ENCODE results near the gene TULP3. TPM values are rescaled to one million over a fixed set of nuclear protein-coding genes. Genes with fewer than 3 reads are reported as not detected.
"Not testable (repeated sequence)": the region's sequence is repeated elsewhere in the genome, so short reads cannot be mapped to it uniquely, and the experiment has no call there.

Gene TULP3
- total RNA-seq, 1 donor from 2014 or later: 7.0 TPM

DNA sequence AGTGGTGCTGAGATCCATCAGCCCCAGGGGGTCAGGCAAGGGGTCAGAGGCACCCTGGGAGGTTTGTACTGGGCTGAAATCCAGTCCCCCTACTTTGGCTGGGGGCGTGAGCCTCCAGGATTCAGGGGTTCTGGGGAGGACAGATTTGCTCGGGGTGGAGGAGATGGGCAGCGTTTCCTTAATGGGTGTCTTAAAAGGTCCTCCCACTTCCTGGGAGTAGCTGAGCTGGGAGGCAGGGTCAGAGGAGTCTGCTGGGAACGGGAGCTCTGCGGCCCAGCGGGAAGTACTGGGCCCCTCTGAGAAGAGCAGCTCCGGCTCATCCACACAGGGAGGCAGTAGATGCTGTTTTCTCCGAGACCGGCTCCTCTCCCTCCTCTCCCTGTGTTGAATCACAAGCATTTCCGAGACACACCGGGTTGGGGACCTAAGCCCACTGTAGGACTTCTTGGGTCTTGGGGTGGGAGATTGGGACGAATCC lies 31.7 kb upstream of the TULP3 start:
- Mint-ChIP-seq H3K4me3 (no peak overlapping the region), H3K9me3 (no peaks in the 10 kb centered on the region), H3K4me1 (no peaks in the 10 kb centered on the region), H3K36me3 (ENCODE audit: low read depth) (peaks cover 24% of the 10 kb centered on the region), H3K27ac (no peak overlapping the region), H3K27me3 (no peaks in the 10 kb centered on the region)
- ATAC-seq (ENCODE audit: low read depth) (no peak), DNase-seq (no peak)
- TF ChIP-seq, protein P1, sequence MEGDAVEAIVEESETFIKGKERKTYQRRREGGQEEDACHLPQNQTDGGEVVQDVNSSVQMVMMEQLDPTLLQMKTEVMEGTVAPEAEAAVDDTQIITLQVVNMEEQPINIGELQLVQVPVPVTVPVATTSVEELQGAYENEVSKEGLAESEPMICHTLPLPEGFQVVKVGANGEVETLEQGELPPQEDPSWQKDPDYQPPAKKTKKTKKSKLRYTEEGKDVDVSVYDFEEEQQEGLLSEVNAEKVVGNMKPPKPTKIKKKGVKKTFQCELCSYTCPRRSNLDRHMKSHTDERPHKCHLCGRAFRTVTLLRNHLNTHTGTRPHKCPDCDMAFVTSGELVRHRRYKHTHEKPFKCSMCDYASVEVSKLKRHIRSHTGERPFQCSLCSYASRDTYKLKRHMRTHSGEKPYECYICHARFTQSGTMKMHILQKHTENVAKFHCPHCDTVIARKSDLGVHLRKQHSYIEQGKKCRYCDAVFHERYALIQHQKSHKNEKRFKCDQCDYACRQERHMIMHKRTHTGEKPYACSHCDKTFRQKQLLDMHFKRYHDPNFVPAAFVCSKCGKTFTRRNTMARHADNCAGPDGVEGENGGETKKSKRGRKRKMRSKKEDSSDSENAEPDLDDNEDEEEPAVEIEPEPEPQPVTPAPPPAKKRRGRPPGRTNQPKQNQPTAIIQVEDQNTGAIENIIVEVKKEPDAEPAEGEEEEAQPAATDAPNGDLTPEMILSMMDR (IDR thresholded peaks at IDR 0.05): no peak
- intact Hi-C loops (cut with micrococcal nuclease): no loop called here
- ChIA-PET CTCF (no interaction called here), POLR2A (no interaction called here)

DNA sequence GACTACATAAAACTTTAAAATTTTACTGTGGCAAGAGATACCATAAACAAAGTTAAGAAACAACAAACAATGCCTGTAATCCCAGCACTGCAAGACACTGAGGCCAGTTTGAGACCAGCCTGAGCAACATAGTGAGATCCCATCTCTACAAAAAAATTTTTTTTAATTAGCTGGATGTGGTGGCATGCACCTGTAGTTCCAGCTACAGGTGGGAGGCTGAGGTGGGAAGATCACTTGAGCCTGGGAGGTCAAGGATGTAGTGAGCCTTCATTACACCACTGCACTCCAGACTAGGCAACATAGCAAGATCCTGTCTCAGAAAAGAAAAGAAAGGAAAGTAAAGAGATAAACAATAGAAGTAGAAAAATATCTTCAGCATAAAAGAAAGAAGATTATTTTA lies 30.5 kb upstream of the TULP3 start:
- Mint-ChIP-seq H3K9me3 (no peaks in the 10 kb centered on the region), H3K4me3 (no peak overlapping the region), H3K27ac (no peak overlapping the region), H3K27me3 (no peaks in the 10 kb centered on the region), H3K4me1 (no peaks in the 10 kb centered on the region), H3K36me3 (ENCODE audit: low read depth) (peaks cover 20% of the 10 kb centered on the region)
- DNase-seq: no peak
- CTCF ChIA-PET: no interaction called here
- no peak for ATAC-seq (ENCODE audit: low read depth)
- POLR2A ChIA-PET: no interaction called here
- intact Hi-C loops (cut with micrococcal nuclease): no loop called here
- TF ChIP-seq, protein P1 (IDR thresholded peaks at IDR 0.05): no peak

DNA sequence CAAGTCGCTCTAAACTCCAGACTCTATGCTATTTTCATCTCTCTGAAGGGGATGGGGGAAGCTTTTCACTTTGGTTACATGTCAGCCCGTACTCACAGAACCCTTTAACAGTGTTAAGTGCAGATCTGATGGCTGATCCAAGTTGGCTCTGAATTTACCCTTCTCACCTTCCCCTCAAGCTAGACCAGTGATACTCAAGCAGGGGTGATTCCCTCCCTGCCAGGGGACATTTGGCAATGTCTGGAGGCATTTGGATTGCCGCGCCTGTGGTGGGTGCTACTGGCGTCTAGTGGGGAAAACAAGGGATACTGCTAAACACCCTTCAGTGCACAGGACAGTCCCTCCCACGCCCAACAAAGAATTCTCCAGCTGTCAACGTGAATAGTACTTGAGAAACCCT lies 27.8 kb upstream of the TULP3 start:
- no peaks in the 10 kb centered on the region for H3K9me3 Mint-ChIP-seq
- H3K27me3 Mint-ChIP-seq: no peaks in the 10 kb centered on the region
- intact Hi-C loops (cut with micrococcal nuclease): no loop called here
- DNase-seq: no peak
- CTCF ChIA-PET: no interaction called here
- H3K4me3 Mint-ChIP-seq: no peak overlapping the region
- POLR2A ChIA-PET: no interaction called here
- H3K36me3 Mint-ChIP-seq (ENCODE audit: low read depth): peaks cover 10% of the 10 kb centered on the region
- TF ChIP-seq, protein P1 (IDR thresholded peaks at IDR 0.05): no peak
- no peaks in the 10 kb centered on the region for H3K4me1 Mint-ChIP-seq
- no peak overlapping the region for H3K27ac Mint-ChIP-seq
- no peak for ATAC-seq (ENCODE audit: low read depth)

DNA sequence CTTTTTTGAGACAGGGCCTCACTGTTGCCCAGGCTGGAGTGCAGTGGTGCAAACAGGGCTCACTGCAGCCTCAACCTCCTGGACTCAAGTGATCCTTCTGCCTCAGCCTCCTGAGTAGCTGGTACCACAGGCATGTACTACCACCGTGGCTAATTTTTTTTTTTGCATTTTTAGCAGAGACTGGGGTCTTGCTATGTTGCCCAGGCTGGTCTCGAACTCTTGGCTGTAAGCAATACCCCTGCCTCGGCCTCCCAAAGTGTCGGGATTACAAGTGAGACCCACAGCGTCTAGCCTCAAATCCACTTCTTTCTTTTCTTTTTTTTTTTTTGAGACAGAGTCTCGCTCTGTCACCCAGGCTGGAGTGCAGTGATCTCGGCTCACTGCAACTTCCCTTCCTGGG lies 27.3 kb upstream of the TULP3 start:
- H3K9me3 Mint-ChIP-seq; CTCF ChIA-PET; ATAC-seq (ENCODE audit: low read depth); H3K4me3 Mint-ChIP-seq; intact Hi-C loops (cut with micrococcal nuclease); H3K36me3 Mint-ChIP-seq (ENCODE audit: low read depth); H3K27ac Mint-ChIP-seq; H3K4me1 Mint-ChIP-seq; DNase-seq; H3K27me3 Mint-ChIP-seq: not testable (repeated sequence)
- POLR2A ChIA-PET: interaction anchor here (1.1 kb wide), 1 partner anchor 14 kb away, joined by 3 read pairs; the partner anchor contains the start of genes FOXM1 and RHNO1

DNA sequence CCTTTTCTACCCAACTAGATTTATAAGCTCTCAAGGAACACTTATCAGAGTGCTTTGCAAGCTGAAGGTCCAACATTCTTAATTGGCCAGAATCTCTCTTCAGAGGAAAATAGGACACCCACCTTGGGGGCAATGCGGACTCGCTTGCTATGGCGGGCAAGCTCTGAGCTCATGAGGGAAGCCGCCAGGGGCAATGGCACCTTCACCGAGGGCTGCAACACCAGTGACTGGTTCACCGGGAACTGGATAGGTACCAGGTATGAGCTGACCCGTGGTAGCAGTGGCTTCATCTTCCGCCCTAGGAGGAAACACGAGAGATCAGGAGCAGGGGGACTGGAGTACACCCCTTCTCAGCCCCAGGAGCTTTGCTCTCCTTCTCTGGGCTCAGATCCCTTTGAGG lies 26.5 kb upstream of the TULP3 start:
- H3K9me3 Mint-ChIP-seq: no peaks in the 10 kb centered on the region
- no peak for ATAC-seq (ENCODE audit: low read depth)
- POLR2A ChIA-PET: interaction anchor here (1.1 kb wide), 1 partner anchor 13 kb away, joined by 3 read pairs; the partner anchor contains the start of genes FOXM1 and RHNO1

DNA sequence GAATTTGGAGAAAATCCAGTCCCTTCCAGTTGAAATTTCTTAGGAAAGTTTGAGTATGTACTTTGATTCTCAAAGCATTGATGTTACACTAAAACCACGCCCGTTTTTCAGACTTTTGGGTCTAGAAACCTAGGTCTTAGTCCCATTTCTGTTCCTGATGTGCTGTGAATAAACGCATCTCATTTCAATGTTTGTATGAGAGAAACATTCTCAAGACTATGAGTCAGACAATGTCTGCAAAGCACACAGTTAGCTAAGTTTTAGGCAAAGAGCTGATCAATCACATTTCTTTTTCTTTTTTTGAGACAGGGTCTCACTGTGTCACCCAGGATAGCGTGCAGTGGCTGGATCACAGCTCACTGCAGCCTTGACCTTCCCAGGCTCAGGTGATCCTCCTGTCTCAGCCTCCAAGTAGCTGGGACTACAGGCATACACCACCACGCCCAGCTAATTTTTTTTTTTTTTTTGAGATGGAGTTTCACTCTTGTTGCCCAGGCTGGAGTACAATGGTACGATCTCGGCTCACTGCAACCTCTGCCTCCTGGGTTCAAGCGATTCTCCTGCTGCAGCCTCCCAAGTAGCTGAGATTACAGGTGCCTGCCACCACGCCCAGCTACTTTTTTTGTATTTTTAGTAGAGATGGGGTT lies 21.6 kb upstream of the TULP3 start:
- H3K4me3 Mint-ChIP-seq; H3K9me3 Mint-ChIP-seq; H3K4me1 Mint-ChIP-seq; H3K27ac Mint-ChIP-seq; H3K27me3 Mint-ChIP-seq; ATAC-seq (ENCODE audit: low read depth); H3K36me3 Mint-ChIP-seq (ENCODE audit: low read depth); CTCF ChIA-PET; intact Hi-C loops (cut with micrococcal nuclease); DNase-seq: not testable (repeated sequence)
- POLR2A ChIA-PET: interaction anchor here (1.9 kb wide), 1 partner anchor 21 kb away, joined by 5 read pairs; the partner anchor contains the start of gene TULP3

More for the DNA sequence above, 26.5 kb upstream of the TULP3 start:
- no peak for DNase-seq
- Mint-ChIP-seq H3K4me1 (no peaks in the 10 kb centered on the region), H3K27ac (no peak overlapping the region), H3K27me3 (no peaks in the 10 kb centered on the region), H3K36me3 (ENCODE audit: low read depth) (peaks cover 2% of the 10 kb centered on the region), H3K4me3 (no peak overlapping the region)
- CTCF ChIA-PET: no interaction called here
- TF ChIP-seq, protein P1 (IDR thresholded peaks at IDR 0.05): no peak
- intact Hi-C loops (cut with micrococcal nuclease): no loop called here

All from activated B cell treated with CpG ODN at 0.5 μM for 24 hours (primary cell).